GM12878 (cell line): Measurements from ENCODE around the gene CANT1. TPM values are rescaled to one million over a fixed set of nuclear protein-coding genes. Genes with fewer than 3 reads are reported as not detected.

Source experiments
- CREB1 ChIP-seq: IDR thresholded peaks from 2 replicates; pipeline ENCODE4 v1.6.1; 2012; ENCODE audit warnings: low read depth, mild to moderate bottlenecking, inconsistent platforms
- IKZF1 ChIP-seq: fragments of 450-650 bp; conservative IDR thresholded peaks from 2 replicates; pipeline ENCODE4 v1.6.1; 2017; ENCODE audit warnings: antibody characterized with exemption, mild to moderate bottlenecking
- SIX5 ChIP-seq: IDR thresholded peaks from 2 replicates; pipeline ENCODE4 v1.6.1; 2011; ENCODE audit warnings: mild to moderate bottlenecking, low read depth, low read length, moderate library complexity; ENCODE audit not compliant: severe bottlenecking
- ZNF24 ChIP-seq: fragments of 450-650 bp; IDR thresholded peaks from 2 replicates; pipeline ENCODE4 v1.6.1; 2017; ENCODE audit warnings: antibody characterized with exemption, mild to moderate bottlenecking
- polyA plus RNA-seq, 11 experiments: library from polyadenylated mRNA; depleted of rRNA in 4 of 11; unstranded in 6 of 11; stranded (reverse) in 5 of 11; fragments of >200 nt; fragmentation: Nextera tagmentation in 4 of 11; fragmentation: Illumina TruSeq in 1 of 11; extraction: Ambion mirVana in 4 of 11; extraction: Trizol in 1 of 11; gene quantifications; 1 replicate in 1 of 11; 2 replicates in 10 of 11; pipeline versions ENCODE4 v1.2.1 to v1.2.3, GENCODE V29; 2011 to 2016; ENCODE audit warnings: inconsistent platforms in 2 of 11, missing spikeins in 2 of 11, low read depth in 1 of 11
- total RNA-seq, 4 experiments: library from RNA; depleted of rRNA in 3 of 4; stranded (reverse); fragments of >200 nt in 3 of 4; fragmentation: Illumina TruSeq in 1 of 4; extraction: Trizol in 1 of 4; gene quantifications; 2 replicates each; pipeline versions ENCODE4 v1.2.1 to v1.2.3, GENCODE V29; 2013 to 2021
- TF ChIP-seq, protein P1 (sequence below): IDR thresholded peaks from 2 replicates; pipeline ENCODE4 v1.6.1; 2012; ENCODE audit warnings: mild to moderate bottlenecking, low read depth, low read length
- TF ChIP-seq, protein P2 (sequence below): fragments of 450-650 bp; IDR thresholded peaks from 2 replicates; pipeline ENCODE4 v1.6.1; 2017; ENCODE audit warnings: borderline replicate concordance
- TF ChIP-seq, protein P3 (sequence below): fragments of 450-650 bp; formaldehyde crosslinking; IDR thresholded peaks from 2 replicates; pipeline ENCODE4 v1.5.0; 2022; ENCODE audit warnings: mild to moderate bottlenecking, missing genetic modification characterization

CANT1 gene
- total and polyA plus RNA-seq, 10 of the 15 experiments (the other 5 are each of a cell fraction or from before 2014, with no cell fraction given) = 2.2 to 59.2 (median 20.2) TPM

GRCh38 chr17:79038545-79039135 lies 29.1 kb upstream of the CANT1 start (continued):
- TF ChIP-seq, protein P1, sequence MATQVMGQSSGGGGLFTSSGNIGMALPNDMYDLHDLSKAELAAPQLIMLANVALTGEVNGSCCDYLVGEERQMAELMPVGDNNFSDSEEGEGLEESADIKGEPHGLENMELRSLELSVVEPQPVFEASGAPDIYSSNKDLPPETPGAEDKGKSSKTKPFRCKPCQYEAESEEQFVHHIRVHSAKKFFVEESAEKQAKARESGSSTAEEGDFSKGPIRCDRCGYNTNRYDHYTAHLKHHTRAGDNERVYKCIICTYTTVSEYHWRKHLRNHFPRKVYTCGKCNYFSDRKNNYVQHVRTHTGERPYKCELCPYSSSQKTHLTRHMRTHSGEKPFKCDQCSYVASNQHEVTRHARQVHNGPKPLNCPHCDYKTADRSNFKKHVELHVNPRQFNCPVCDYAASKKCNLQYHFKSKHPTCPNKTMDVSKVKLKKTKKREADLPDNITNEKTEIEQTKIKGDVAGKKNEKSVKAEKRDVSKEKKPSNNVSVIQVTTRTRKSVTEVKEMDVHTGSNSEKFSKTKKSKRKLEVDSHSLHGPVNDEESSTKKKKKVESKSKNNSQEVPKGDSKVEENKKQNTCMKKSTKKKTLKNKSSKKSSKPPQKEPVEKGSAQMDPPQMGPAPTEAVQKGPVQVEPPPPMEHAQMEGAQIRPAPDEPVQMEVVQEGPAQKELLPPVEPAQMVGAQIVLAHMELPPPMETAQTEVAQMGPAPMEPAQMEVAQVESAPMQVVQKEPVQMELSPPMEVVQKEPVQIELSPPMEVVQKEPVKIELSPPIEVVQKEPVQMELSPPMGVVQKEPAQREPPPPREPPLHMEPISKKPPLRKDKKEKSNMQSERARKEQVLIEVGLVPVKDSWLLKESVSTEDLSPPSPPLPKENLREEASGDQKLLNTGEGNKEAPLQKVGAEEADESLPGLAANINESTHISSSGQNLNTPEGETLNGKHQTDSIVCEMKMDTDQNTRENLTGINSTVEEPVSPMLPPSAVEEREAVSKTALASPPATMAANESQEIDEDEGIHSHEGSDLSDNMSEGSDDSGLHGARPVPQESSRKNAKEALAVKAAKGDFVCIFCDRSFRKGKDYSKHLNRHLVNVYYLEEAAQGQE = no peak
- TF ChIP-seq CREB1 (0 out of 2 replicates have a peak, but pooled peaks have one; percentile 8), ZNF24 (no peak), SIX5 (no peak), IKZF1 (no peak)
- TF ChIP-seq, protein P2, sequence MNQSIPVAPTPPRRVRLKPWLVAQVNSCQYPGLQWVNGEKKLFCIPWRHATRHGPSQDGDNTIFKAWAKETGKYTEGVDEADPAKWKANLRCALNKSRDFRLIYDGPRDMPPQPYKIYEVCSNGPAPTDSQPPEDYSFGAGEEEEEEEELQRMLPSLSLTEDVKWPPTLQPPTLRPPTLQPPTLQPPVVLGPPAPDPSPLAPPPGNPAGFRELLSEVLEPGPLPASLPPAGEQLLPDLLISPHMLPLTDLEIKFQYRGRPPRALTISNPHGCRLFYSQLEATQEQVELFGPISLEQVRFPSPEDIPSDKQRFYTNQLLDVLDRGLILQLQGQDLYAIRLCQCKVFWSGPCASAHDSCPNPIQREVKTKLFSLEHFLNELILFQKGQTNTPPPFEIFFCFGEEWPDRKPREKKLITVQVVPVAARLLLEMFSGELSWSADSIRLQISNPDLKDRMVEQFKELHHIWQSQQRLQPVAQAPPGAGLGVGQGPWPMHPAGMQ = no peak
- TF ChIP-seq, protein P3, sequence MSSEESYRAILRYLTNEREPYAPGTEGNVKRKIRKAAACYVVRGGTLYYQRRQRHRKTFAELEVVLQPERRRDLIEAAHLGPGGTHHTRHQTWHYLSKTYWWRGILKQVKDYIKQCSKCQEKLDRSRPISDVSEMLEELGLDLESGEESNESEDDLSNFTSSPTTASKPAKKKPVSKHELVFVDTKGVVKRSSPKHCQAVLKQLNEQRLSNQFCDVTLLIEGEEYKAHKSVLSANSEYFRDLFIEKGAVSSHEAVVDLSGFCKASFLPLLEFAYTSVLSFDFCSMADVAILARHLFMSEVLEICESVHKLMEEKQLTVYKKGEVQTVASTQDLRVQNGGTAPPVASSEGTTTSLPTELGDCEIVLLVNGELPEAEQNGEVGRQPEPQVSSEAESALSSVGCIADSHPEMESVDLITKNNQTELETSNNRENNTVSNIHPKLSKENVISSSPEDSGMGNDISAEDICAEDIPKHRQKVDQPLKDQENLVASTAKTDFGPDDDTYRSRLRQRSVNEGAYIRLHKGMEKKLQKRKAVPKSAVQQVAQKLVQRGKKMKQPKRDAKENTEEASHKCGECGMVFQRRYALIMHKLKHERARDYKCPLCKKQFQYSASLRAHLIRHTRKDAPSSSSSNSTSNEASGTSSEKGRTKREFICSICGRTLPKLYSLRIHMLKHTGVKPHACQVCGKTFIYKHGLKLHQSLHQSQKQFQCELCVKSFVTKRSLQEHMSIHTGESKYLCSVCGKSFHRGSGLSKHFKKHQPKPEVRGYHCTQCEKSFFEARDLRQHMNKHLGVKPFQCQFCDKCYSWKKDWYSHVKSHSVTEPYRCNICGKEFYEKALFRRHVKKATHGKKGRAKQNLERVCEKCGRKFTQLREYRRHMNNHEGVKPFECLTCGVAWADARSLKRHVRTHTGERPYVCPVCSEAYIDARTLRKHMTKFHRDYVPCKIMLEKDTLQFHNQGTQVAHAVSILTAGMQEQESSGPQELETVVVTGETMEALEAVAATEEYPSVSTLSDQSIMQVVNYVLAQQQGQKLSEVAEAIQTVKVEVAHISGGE (CRISPR knock-in tag) = no peak
